ENCODE measurements around the gene YPEL1. TPM values are rescaled to one million over a fixed set of nuclear protein-coding genes. Genes with fewer than 3 reads are reported as not detected.
A peak's percentile ranks its signal among the peaks of the same experiment; 100 is the strongest.
"Not testable (repeated sequence)": the region's sequence is repeated elsewhere in the genome, so short reads cannot be mapped to it uniquely, and the experiment has no call there.

YPEL1 gene
- total RNA-seq, 1 donor from 2014 or later: 30.5 TPM

GRCh38 chr22:21680830-21681565, 54.6 kb downstream of the YPEL1 start:
- Mint-ChIP-seq H3K4me3 (ENCODE audit: low read depth) (no peak overlapping the region), H3K9me3 (ENCODE audit: low read depth) (no peaks in the 10 kb centered on the region), H3K4me1 (ENCODE audit: low read depth) (no peaks in the 10 kb centered on the region), H3K36me3 (ENCODE audit: insufficient read depth) (peaks cover 19% of the 10 kb centered on the region), H3K27me3 (no peaks in the 10 kb centered on the region), H3K27ac (peak overlapping the region; percentile 62)
- TF ChIP-seq CTCF (IDR thresholded peaks at IDR 0.05; ENCODE audit: unreplicated experiment): no peak
- no peak for DNase-seq (ENCODE audit: low spot score, unreplicated experiment)

GRCh38 chr22:21679383-21679782, 56.2 kb downstream of the YPEL1 start:
- no peaks in the 10 kb centered on the region for H3K9me3 Mint-ChIP-seq (ENCODE audit: low read depth)
- no peaks in the 10 kb centered on the region for H3K27me3 Mint-ChIP-seq
- no peaks in the 10 kb centered on the region for H3K4me1 Mint-ChIP-seq (ENCODE audit: low read depth)
- H3K27ac Mint-ChIP-seq: no peak overlapping the region
- no peak for DNase-seq (ENCODE audit: low spot score, unreplicated experiment)
- H3K36me3 Mint-ChIP-seq (ENCODE audit: insufficient read depth): peaks cover 32% of the 10 kb centered on the region
- no peak for TF ChIP-seq CTCF (IDR thresholded peaks at IDR 0.05; ENCODE audit: unreplicated experiment)
- no peak overlapping the region for H3K4me3 Mint-ChIP-seq (ENCODE audit: low read depth)

- H3K36me3 Mint-ChIP-seq (ENCODE audit: insufficient read depth): peaks cover 35% of the 10 kb centered on the region
- not testable (repeated sequence) for H3K4me3 Mint-ChIP-seq (ENCODE audit: low read depth); H3K4me1 Mint-ChIP-seq (ENCODE audit: low read depth); DNase-seq (ENCODE audit: low spot score, unreplicated experiment); H3K27me3 Mint-ChIP-seq; H3K9me3 Mint-ChIP-seq (ENCODE audit: low read depth); H3K27ac Mint-ChIP-seq
Measured at GRCh38 chr22:21678842-21679241, 56.8 kb downstream of the YPEL1 start.

GRCh38 chr22:21677606-21678443, 57.8 kb downstream of the YPEL1 start:
- Mint-ChIP-seq H3K4me3 (ENCODE audit: low read depth) (no peak overlapping the region), H3K36me3 (ENCODE audit: insufficient read depth) (peaks cover 34% of the 10 kb centered on the region), H3K9me3 (ENCODE audit: low read depth) (no peaks in the 10 kb centered on the region), H3K4me1 (ENCODE audit: low read depth) (no peaks in the 10 kb centered on the region), H3K27ac (no peak overlapping the region), H3K27me3 (no peaks in the 10 kb centered on the region)
- no peak for TF ChIP-seq CTCF (IDR thresholded peaks at IDR 0.05; ENCODE audit: unreplicated experiment)
- DNase-seq (ENCODE audit: low spot score, unreplicated experiment): no peak

GRCh38 chr22:21674638-21675245, 60.9 kb downstream of the YPEL1 start:
- no peak overlapping the region for H3K4me3 Mint-ChIP-seq (ENCODE audit: low read depth)
- no peaks in the 10 kb centered on the region for H3K4me1 Mint-ChIP-seq (ENCODE audit: low read depth)
- H3K27me3 Mint-ChIP-seq: no peaks in the 10 kb centered on the region
- DNase-seq (ENCODE audit: low spot score, unreplicated experiment): no peak
- no peak overlapping the region for H3K27ac Mint-ChIP-seq
- no peak for TF ChIP-seq CTCF (IDR thresholded peaks at IDR 0.05; ENCODE audit: unreplicated experiment)
- H3K36me3 Mint-ChIP-seq (ENCODE audit: insufficient read depth): peaks cover 39% of the 10 kb centered on the region
- no peaks in the 10 kb centered on the region for H3K9me3 Mint-ChIP-seq (ENCODE audit: low read depth)

Measured in progenitor cell of endocrine pancreas (in vitro differentiated cells).